K562 (cell line): ENCODE results near the gene MRPL2. TPM values are rescaled to one million over a fixed set of nuclear protein-coding genes. Genes with fewer than 3 reads are reported as not detected.

Source experiments
- ATF4 ChIP-seq: fragments of 450-650 bp; formaldehyde crosslinking; IDR thresholded peaks from 2 replicates; pipeline ENCODE4 v1.4.0; 2022; ENCODE audit warnings: mild to moderate bottlenecking, moderate library complexity
- BHLHE40 ChIP-seq: IDR thresholded peaks from 2 replicates; pipeline ENCODE4 v1.6.1; 2011; ENCODE audit warnings: low read length, improper control_type of control experiment
- CEBPG ChIP-seq, 3 experiments: fragments of 200-800 bp in 1 of 3; sonication (Bioruptor generic) in 1 of 3; sonication (generic) in 1 of 3; formaldehyde crosslinking in 1 of 3; IDR thresholded peaks in 2 of 3; conservative IDR thresholded peaks in 1 of 3; 2 replicates each; pipeline versions ENCODE4 v1.6.1 to v1.8.0; 2016 to 2022; ENCODE audit warnings: missing compliant biosample characterization in 2 of 3, missing genetic modification characterization in 2 of 3, mild to moderate bottlenecking in 1 of 3, missing genetic modification reagents in 1 of 3
- CHD2 ChIP-seq: IDR thresholded peaks from 2 replicates; pipeline ENCODE4 v1.6.1; 2011; ENCODE audit warnings: low read depth, low read length
- CHD7 ChIP-seq: fragments of 200-600 bp; sonication (generic); IDR thresholded peaks from one replicate; pipeline ENCODE4 v1.6.1; 2012; ENCODE audit warnings: mild to moderate bottlenecking, low read depth, low read length, inconsistent platforms
- EP300 ChIP-seq: IDR thresholded peaks from 2 replicates; pipeline ENCODE4 v1.6.1; 2012; ENCODE audit warnings: low read length, improper control_type of control experiment
- HDAC1 ChIP-seq, 2 experiments: fragments of 450-650 bp; IDR thresholded peaks; 2 replicates each; pipeline ENCODE4 v1.6.1; 2016 to 2017; ENCODE audit warnings: inconsistent platforms in 1 of 2, mild to moderate bottlenecking in 1 of 2, moderate library complexity in 1 of 2
- RBM39 ChIP-seq: fragments of 200-400 bp; formaldehyde crosslinking; optimal IDR thresholded peaks from 2 replicates; pipeline ENCODE3; 2018; ENCODE audit warnings: low read depth, low read length
- TAF9B ChIP-seq: fragments of 450-650 bp; IDR thresholded peaks from 2 replicates; pipeline ENCODE4 v1.6.1; 2018; ENCODE audit warnings: mild to moderate bottlenecking; ENCODE audit not compliant: partially characterized antibody
- VEZF1 ChIP-seq: fragments of 200-800 bp; sonication (Bioruptor generic); IDR thresholded peaks from 2 replicates; pipeline ENCODE4 v1.6.1; 2017; ENCODE audit warnings: missing genetic modification characterization, missing compliant biosample characterization
- ZBTB1 ChIP-seq: sonication (generic); formaldehyde crosslinking; IDR thresholded peaks from 2 replicates; pipeline ENCODE4 v1.8.1; 2023; ENCODE audit warnings: missing genetic modification reagents, low read depth, mild to moderate bottlenecking, borderline replicate concordance
- polyA plus RNA-seq, 8 experiments: library from polyadenylated mRNA; depleted of rRNA in 4 of 8; stranded (reverse) in 5 of 8; unstranded in 3 of 8; fragments of >200 nt; fragmentation: Nextera tagmentation in 2 of 8; fragmentation: Illumina TruSeq in 1 of 8; extraction: Ambion mirVana in 2 of 8; extraction: Trizol in 1 of 8; gene quantifications; 2 replicates each; pipeline versions ENCODE4 v1.2.1 to v1.2.3, GENCODE V29; 2011 to 2014; ENCODE audit warnings: inconsistent platforms in 1 of 8, missing spikeins in 1 of 8
- total RNA-seq, 7 experiments: library from RNA; depleted of rRNA in 6 of 7; stranded (reverse); fragments of >200 nt in 6 of 7; fragmentation: Illumina TruSeq in 2 of 7; extraction: Trizol in 2 of 7; gene quantifications; 2 replicates each; pipeline versions ENCODE4 v1.2.1 to v1.2.3, GENCODE V29; 2011 to 2021; ENCODE audit warnings: low replicate concordance in 1 of 7

The MRPL2 gene
- total and polyA plus RNA-seq, 9 of the 15 experiments (the other 6 are each of a cell fraction or from before 2014, with no cell fraction given): 63.1 to 262 (median 121) TPM

GRCh38 chr6:43053545-43054205 lies 5.6 kb downstream of the MRPL2 start, which contains the start of gene CUL7 (continued):
- TF ChIP-seq CHD7 (peak; percentile 48), VEZF1 (CRISPR knock-in tag) (peak; percentile 90), ATF4 (CRISPR knock-in tag) (peak; percentile 83), BHLHE40 (peak; percentile 23; the same call in 1 of the 2 replicates), ZBTB1 (0 out of 2 replicates have a peak, but pooled peaks have one; percentile 48), CEBPG (CRISPR knock-in tag; IDR thresholded peaks at IDR 0.05) (0 out of 2 replicates have a peak, but pooled peaks have one; percentile 40), CEBPG (tag; conservative IDR thresholded peaks at IDR 0.05 in 1 of 2, IDR thresholded peaks at IDR 0.05 in 1 of 2) (no peak), HDAC1 (IDR thresholded peaks at IDR 0.05) (peak in 1 of 2 experiments; percentile 78; a peak in 2 of 4 replicates), RBM39 (peak; percentile 34), CHD2 (peak; percentile 16; the same call in 1 of the 2 replicates), EP300 (peak; percentile 69), TAF9B (peak; percentile 75)
